PC-3 (cell line): Measurements from ENCODE around the gene GPR132. TPM values are rescaled to one million over a fixed set of nuclear protein-coding genes. Genes with fewer than 3 reads are reported as not detected.

Experiments used
- ATAC-seq: fragments of 200-7000 bp; cut with Tn5 transposase; 2 replicates; pipeline ENCODE4 v1.9.1; 2020; ENCODE audit warnings: mild to moderate bottlenecking, moderate library complexity
- BruUV-seq: library from RNA; stranded (reverse); fragments of 400-500 nt; replicated peaks from 2 replicates; lab custom pipeline; 2021; lab: Mats Ljungman, UMichigan
- CTCF ChIA-PET: fragments of 300-600 bp; sonication (Branson Sonifier 250); formaldehyde crosslinking; loops from one replicate; lab custom pipeline; 2022; ENCODE audit warnings: antibody characterized with exemption; lab: Charles Lee
- POLR2A ChIA-PET: fragments of 300-600 bp; sonication (Branson Sonifier 250); formaldehyde crosslinking; loops from one replicate; lab custom pipeline; 2022; ENCODE audit warnings: antibody characterized with exemption; ENCODE audit not compliant: unreplicated experiment; lab: Charles Lee
- DNase-seq: peaks from one replicate; pipeline ENCODE4 v3.0.0-alpha.2; 2015
- H2AFZ ChIP-seq: fragments of 300-600 bp; sonication (generic); 2 replicates; pipeline ENCODE4 v1.6.0; 2016; ENCODE audit warnings: antibody characterized with exemption, low read length
- H3F3A ChIP-seq: fragments of 300-600 bp; sonication (generic); one replicate; pipeline ENCODE4 v1.6.0; 2017; ENCODE audit warnings: antibody characterized with exemption, low read length, control low read depth, mild to moderate bottlenecking; ENCODE audit not compliant: unreplicated experiment
- H3K27ac ChIP-seq: fragments of 300-600 bp; sonication (generic); 2 replicates; pipeline ENCODE4 v1.5.1; 2016; ENCODE audit warnings: mild to moderate bottlenecking, low read length
- H3K27me3 ChIP-seq: fragments of 300-600 bp; sonication (generic); 2 replicates; pipeline ENCODE4 v1.6.1; 2016; ENCODE audit warnings: low read length, mixed read lengths
- H3K36me3 ChIP-seq: fragments of 300-600 bp; sonication (generic); 2 replicates; pipeline ENCODE4 v1.6.1; 2016; ENCODE audit warnings: low read depth, mixed run types, low read length, mixed read lengths
- H3K4me1 ChIP-seq: fragments of 300-600 bp; sonication (generic); 2 replicates; pipeline ENCODE4 v1.5.1; 2016; ENCODE audit warnings: low read length; ENCODE audit not compliant: insufficient read depth
- H3K4me2 ChIP-seq: fragments of 300-600 bp; sonication (generic); 2 replicates; pipeline ENCODE4 v1.6.0; 2016; ENCODE audit warnings: low read length
- H3K4me3 ChIP-seq: fragments of 300-600 bp; sonication (generic); 2 replicates; pipeline ENCODE4 v1.5.1; 2016; ENCODE audit warnings: mild to moderate bottlenecking, low read length, mixed read lengths
- H3K79me2 ChIP-seq: fragments of 300-600 bp; sonication (generic); 2 replicates; pipeline ENCODE4 v1.6.1; 2017; ENCODE audit warnings: low read length, mixed read lengths
- H3K9ac ChIP-seq: fragments of 300-600 bp; sonication (generic); 2 replicates; pipeline ENCODE4 v1.6.0; 2016; ENCODE audit warnings: mild to moderate bottlenecking, low read length
- H3K9me2 ChIP-seq: fragments of 300-600 bp; sonication (generic); replicated peaks from 2 replicates; pipeline ENCODE4 v1.6.1; 2016; ENCODE audit warnings: mixed run types, low read length, mixed read lengths
- H3K9me3 ChIP-seq: fragments of 300-600 bp; sonication (generic); 2 replicates; pipeline ENCODE4 v1.6.1; 2016; ENCODE audit warnings: low read length, mixed read lengths
- H4K20me1 ChIP-seq: fragments of 300-600 bp; sonication (generic); 2 replicates; pipeline ENCODE4 v1.6.1; 2016; ENCODE audit warnings: low read length, mixed read lengths
- CTCF ChIP-seq: fragments of 300-600 bp; sonication (generic); conservative IDR thresholded peaks from 2 replicates; pipeline ENCODE4 v1.5.1; 2017; ENCODE audit warnings: antibody characterized with exemption, low read depth, mild to moderate bottlenecking, low read length
- EZH2 ChIP-seq: fragments of 300-600 bp; sonication (generic); IDR thresholded peaks from one replicate; pipeline ENCODE4 v1.6.1; 2017; ENCODE audit warnings: antibody characterized with exemption, mild to moderate bottlenecking, low read length; ENCODE audit not compliant: unreplicated experiment
- EZH2phosphoT487 ChIP-seq: fragments of 300-600 bp; sonication (generic); IDR thresholded peaks from 2 replicates; pipeline ENCODE4 v1.6.1; 2018; ENCODE audit warnings: mild to moderate bottlenecking, antibody characterized with exemption, low read length, borderline replicate concordance
- intact Hi-C: fragments of 100-400 bp; cut with micrococcal nuclease; formaldehyde crosslinking; loops from 2 replicates; pipeline ENCODE4 v1.9.0; 2023
- total RNA-seq: library from RNA; depleted of rRNA; stranded (reverse); fragments of >200 nt; gene quantifications from 2 replicates; pipeline ENCODE4 v1.2.3, GENCODE V29; 2014

The GPR132 gene
- total RNA-seq, 1 experiment from 2014 or later = 0.04 TPM

- Histone ChIP-seq H3K27me3 (no peaks in the 10 kb centered on the region), H3K79me2 (no peaks in the 10 kb centered on the region), H3F3A (no peaks in the 10 kb centered on the region), H3K4me1 (no peaks in the 10 kb centered on the region), H3K9ac (no peak overlapping the region), H3K4me2 (no peak overlapping the region), H3K36me3 (no peaks in the 10 kb centered on the region), H2AFZ (no peak overlapping the region), H4K20me1 (no peaks in the 10 kb centered on the region), H3K27ac (no peak overlapping the region), H3K9me2 (no peaks in the 10 kb centered on the region), H3K9me3 (no peaks in the 10 kb centered on the region), H3K4me3 (no peak overlapping the region)
- no TSS peak for BruUV-seq
- ATAC-seq (no peak), DNase-seq (no peak)
- ChIA-PET POLR2A (no interaction called here), CTCF (no interaction called here)
- intact Hi-C loops = no loop called here
- no peak for TF ChIP-seq CTCF
- no peak for TF ChIP-seq EZH2
- no peak for TF ChIP-seq EZH2phosphoT487
These were observed 11.2 kb downstream of the GPR132 start for GRCh38 chr14:105053996-105054395.

- Histone ChIP-seq H2AFZ (no peak overlapping the region), H3K27ac (no peak overlapping the region), H3K36me3 (no peaks in the 10 kb centered on the region), H3K4me3 (no peak overlapping the region), H3K79me2 (no peaks in the 10 kb centered on the region), H3K9me2 (no peaks in the 10 kb centered on the region), H3K4me1 (no peaks in the 10 kb centered on the region), H3F3A (no peaks in the 10 kb centered on the region), H3K9me3 (no peaks in the 10 kb centered on the region), H4K20me1 (no peaks in the 10 kb centered on the region), H3K9ac (no peak overlapping the region), H3K27me3 (no peaks in the 10 kb centered on the region), H3K4me2 (no peak overlapping the region)
- DNase-seq (no peak), ATAC-seq (no peak)
- ChIA-PET CTCF (no interaction called here), POLR2A (no interaction called here)
- no TSS peak for BruUV-seq
- intact Hi-C loops = no loop called here
- TF ChIP-seq CTCF = no peak
- TF ChIP-seq EZH2phosphoT487 = no peak
- TF ChIP-seq EZH2 = no peak
These were observed 11.8 kb downstream of the GPR132 start for GRCh38 chr14:105053421-105053820.

- Histone ChIP-seq H3K27ac (no peak overlapping the region), H3K9ac (no peak overlapping the region), H2AFZ (no peak overlapping the region), H3K9me2 (no peaks in the 10 kb centered on the region), H3K27me3 (no peaks in the 10 kb centered on the region), H3K9me3 (no peaks in the 10 kb centered on the region), H4K20me1 (no peaks in the 10 kb centered on the region), H3K4me2 (no peak overlapping the region), H3K4me3 (no peak overlapping the region), H3K4me1 (no peaks in the 10 kb centered on the region), H3K79me2 (no peaks in the 10 kb centered on the region), H3F3A (no peaks in the 10 kb centered on the region), H3K36me3 (no peaks in the 10 kb centered on the region)
- no peak for TF ChIP-seq EZH2
- ChIA-PET POLR2A (no interaction called here), CTCF (no interaction called here)
- DNase-seq = no peak
- no peak for ATAC-seq
- intact Hi-C loops = no loop called here
- BruUV-seq = no TSS peak
These were observed 13.1 kb downstream of the GPR132 start for GRCh38 chr14:105052110-105052458.
